Keratinocyte (primary cell): Measurements from ENCODE around the gene PLEKHN1.

Source experiments
- EZH2 ChIP-seq: IDR thresholded peaks from one replicate; pipeline ENCODE4 v1.6.1; 2012; ENCODE audit warnings: inconsistent platforms, mild to moderate bottlenecking, low read length, moderate library complexity
- TF ChIP-seq, protein P1 (sequence below), 3 experiments: IDR thresholded peaks in 1 of 3; conservative IDR thresholded peaks in 1 of 3; optimal IDR thresholded peaks in 1 of 3; 2 replicates in 2 of 3; 3 replicates in 1 of 3; pipeline versions ENCODE3 to v1.5.1; 2011; ENCODE audit warnings: low read length in 3 of 3, mild to moderate bottlenecking in 3 of 3, moderate library complexity in 2 of 3, control low read depth in 1 of 3, inconsistent platforms in 1 of 3; ENCODE audit not compliant: insufficient read depth in 2 of 3; ENCODE audit errors: extremely low read depth in 1 of 3

DNA sequence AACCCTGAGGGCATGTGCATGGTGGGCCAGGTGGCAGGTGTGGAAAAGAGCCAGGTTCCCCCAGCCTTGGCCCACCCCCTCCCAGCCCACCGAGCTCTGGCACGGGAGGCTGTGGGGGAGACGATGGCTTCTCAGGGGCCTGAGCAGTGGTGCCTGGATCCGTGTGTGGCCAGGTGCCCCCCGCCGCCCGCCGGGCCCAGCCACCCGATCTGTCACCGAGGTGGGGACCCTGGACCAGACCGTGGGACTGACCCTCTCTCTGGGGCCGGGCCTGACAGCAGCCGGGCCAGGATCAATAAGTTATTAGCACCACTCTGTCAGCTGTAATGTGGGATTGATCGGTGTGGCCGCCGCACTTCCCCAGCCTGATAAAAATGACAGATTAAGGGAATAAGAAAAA is 28.8 kb upstream of the PLEKHN1 start:
- no peak for TF ChIP-seq EZH2
- TF ChIP-seq, protein P1, sequence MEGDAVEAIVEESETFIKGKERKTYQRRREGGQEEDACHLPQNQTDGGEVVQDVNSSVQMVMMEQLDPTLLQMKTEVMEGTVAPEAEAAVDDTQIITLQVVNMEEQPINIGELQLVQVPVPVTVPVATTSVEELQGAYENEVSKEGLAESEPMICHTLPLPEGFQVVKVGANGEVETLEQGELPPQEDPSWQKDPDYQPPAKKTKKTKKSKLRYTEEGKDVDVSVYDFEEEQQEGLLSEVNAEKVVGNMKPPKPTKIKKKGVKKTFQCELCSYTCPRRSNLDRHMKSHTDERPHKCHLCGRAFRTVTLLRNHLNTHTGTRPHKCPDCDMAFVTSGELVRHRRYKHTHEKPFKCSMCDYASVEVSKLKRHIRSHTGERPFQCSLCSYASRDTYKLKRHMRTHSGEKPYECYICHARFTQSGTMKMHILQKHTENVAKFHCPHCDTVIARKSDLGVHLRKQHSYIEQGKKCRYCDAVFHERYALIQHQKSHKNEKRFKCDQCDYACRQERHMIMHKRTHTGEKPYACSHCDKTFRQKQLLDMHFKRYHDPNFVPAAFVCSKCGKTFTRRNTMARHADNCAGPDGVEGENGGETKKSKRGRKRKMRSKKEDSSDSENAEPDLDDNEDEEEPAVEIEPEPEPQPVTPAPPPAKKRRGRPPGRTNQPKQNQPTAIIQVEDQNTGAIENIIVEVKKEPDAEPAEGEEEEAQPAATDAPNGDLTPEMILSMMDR (optimal IDR thresholded peaks at IDR 0.05 in 1 of 3, IDR thresholded peaks at IDR 0.05 in 1 of 3, conservative IDR thresholded peaks at IDR 0.05 in 1 of 3; ENCODE audit: extremely low read depth in 1 of 3, insufficient read depth in 2 of 3, low read length in 3 of 3): no peak
